HEK293 (cell line): ENCODE measurements around the gene BMP2K.
"Not testable (repeated sequence)": the region's sequence is repeated elsewhere in the genome, so short reads cannot be mapped to it uniquely, and the experiment has no call there.

Source experiments
- TF ChIP-seq, protein P1 (sequence below): fragments of 450-650 bp; formaldehyde crosslinking; IDR thresholded peaks from 2 replicates; pipeline ENCODE4 v1.5.1; 2016; ENCODE audit warnings: missing biosample characterization, missing genetic modification characterization
- TF ChIP-seq, protein P2 (sequence below): fragments of 450-650 bp; formaldehyde crosslinking; IDR thresholded peaks from 2 replicates; pipeline ENCODE4 v1.5.1; 2016; ENCODE audit warnings: missing biosample characterization, missing genetic modification characterization

DNA sequence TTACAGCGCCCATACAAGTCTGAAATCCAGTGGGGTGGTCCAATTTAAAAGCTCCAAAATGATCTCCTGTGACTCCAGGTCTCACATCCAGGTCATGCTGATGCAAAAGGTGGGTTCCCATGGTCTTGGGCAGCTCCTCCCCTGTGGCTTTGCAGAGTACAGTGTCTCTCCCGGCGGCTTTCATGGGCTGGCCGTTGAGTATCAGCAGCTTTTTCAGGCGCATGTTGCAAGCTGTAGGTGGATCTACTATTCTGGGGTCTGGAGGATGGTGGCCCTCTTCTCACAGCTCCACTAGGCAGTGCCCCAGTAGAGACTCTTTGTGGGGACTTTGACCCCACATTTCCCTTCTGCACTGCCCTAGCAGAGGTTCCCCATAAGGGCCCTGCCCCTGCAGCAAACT, 92.6 kb downstream of the BMP2K start:
- TF ChIP-seq, protein P1, sequence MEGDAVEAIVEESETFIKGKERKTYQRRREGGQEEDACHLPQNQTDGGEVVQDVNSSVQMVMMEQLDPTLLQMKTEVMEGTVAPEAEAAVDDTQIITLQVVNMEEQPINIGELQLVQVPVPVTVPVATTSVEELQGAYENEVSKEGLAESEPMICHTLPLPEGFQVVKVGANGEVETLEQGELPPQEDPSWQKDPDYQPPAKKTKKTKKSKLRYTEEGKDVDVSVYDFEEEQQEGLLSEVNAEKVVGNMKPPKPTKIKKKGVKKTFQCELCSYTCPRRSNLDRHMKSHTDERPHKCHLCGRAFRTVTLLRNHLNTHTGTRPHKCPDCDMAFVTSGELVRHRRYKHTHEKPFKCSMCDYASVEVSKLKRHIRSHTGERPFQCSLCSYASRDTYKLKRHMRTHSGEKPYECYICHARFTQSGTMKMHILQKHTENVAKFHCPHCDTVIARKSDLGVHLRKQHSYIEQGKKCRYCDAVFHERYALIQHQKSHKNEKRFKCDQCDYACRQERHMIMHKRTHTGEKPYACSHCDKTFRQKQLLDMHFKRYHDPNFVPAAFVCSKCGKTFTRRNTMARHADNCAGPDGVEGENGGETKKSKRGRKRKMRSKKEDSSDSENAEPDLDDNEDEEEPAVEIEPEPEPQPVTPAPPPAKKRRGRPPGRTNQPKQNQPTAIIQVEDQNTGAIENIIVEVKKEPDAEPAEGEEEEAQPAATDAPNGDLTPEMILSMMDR (tag by site-specific recombination): not testable (repeated sequence)
- TF ChIP-seq, protein P2, sequence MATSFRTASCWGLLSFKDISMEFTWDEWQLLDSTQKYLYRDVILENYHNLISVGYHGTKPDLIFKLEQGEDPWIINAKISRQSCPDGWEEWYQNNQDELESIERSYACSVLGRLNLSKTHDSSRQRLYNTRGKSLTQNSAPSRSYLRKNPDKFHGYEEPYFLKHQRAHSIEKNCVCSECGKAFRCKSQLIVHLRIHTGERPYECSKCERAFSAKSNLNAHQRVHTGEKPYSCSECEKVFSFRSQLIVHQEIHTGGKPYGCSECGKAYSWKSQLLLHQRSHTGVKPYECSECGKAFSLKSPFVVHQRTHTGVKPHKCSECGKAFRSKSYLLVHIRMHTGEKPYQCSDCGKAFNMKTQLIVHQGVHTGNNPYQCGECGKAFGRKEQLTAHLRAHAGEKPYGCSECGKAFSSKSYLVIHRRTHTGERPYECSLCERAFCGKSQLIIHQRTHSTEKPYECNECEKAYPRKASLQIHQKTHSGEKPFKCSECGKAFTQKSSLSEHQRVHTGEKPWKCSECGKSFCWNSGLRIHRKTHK (tag by site-specific recombination): not testable (repeated sequence)
